PC-3 (cell line): ENCODE results near the gene SLC3A2. TPM values are rescaled to one million over a fixed set of nuclear protein-coding genes. Genes with fewer than 3 reads are reported as not detected.

Experiments
- ATAC-seq: fragments of 200-7000 bp; cut with Tn5 transposase; 2 replicates; pipeline ENCODE4 v1.9.1; 2020; ENCODE audit warnings: mild to moderate bottlenecking, moderate library complexity
- BruUV-seq: library from RNA; stranded (reverse); fragments of 400-500 nt; replicated peaks from 2 replicates; lab custom pipeline; 2021; lab: Mats Ljungman, UMichigan
- CTCF ChIA-PET: fragments of 300-600 bp; sonication (Branson Sonifier 250); formaldehyde crosslinking; loops from one replicate; lab custom pipeline; 2022; ENCODE audit warnings: antibody characterized with exemption; lab: Charles Lee
- POLR2A ChIA-PET: fragments of 300-600 bp; sonication (Branson Sonifier 250); formaldehyde crosslinking; loops from one replicate; lab custom pipeline; 2022; ENCODE audit warnings: antibody characterized with exemption; ENCODE audit not compliant: unreplicated experiment; lab: Charles Lee
- DNase-seq: peaks from one replicate; pipeline ENCODE4 v3.0.0-alpha.2; 2015
- H2AFZ ChIP-seq: fragments of 300-600 bp; sonication (generic); 2 replicates; pipeline ENCODE4 v1.6.0; 2016; ENCODE audit warnings: antibody characterized with exemption, low read length
- H3F3A ChIP-seq: fragments of 300-600 bp; sonication (generic); one replicate; pipeline ENCODE4 v1.6.0; 2017; ENCODE audit warnings: antibody characterized with exemption, low read length, control low read depth, mild to moderate bottlenecking; ENCODE audit not compliant: unreplicated experiment
- H3K27ac ChIP-seq: fragments of 300-600 bp; sonication (generic); 2 replicates; pipeline ENCODE4 v1.5.1; 2016; ENCODE audit warnings: mild to moderate bottlenecking, low read length
- H3K27me3 ChIP-seq: fragments of 300-600 bp; sonication (generic); 2 replicates; pipeline ENCODE4 v1.6.1; 2016; ENCODE audit warnings: low read length, mixed read lengths
- H3K36me3 ChIP-seq: fragments of 300-600 bp; sonication (generic); 2 replicates; pipeline ENCODE4 v1.6.1; 2016; ENCODE audit warnings: low read depth, mixed run types, low read length, mixed read lengths
- H3K4me1 ChIP-seq: fragments of 300-600 bp; sonication (generic); 2 replicates; pipeline ENCODE4 v1.5.1; 2016; ENCODE audit warnings: low read length; ENCODE audit not compliant: insufficient read depth
- H3K4me2 ChIP-seq: fragments of 300-600 bp; sonication (generic); 2 replicates; pipeline ENCODE4 v1.6.0; 2016; ENCODE audit warnings: low read length
- H3K4me3 ChIP-seq: fragments of 300-600 bp; sonication (generic); 2 replicates; pipeline ENCODE4 v1.5.1; 2016; ENCODE audit warnings: mild to moderate bottlenecking, low read length, mixed read lengths
- H3K79me2 ChIP-seq: fragments of 300-600 bp; sonication (generic); 2 replicates; pipeline ENCODE4 v1.6.1; 2017; ENCODE audit warnings: low read length, mixed read lengths
- H3K9ac ChIP-seq: fragments of 300-600 bp; sonication (generic); 2 replicates; pipeline ENCODE4 v1.6.0; 2016; ENCODE audit warnings: mild to moderate bottlenecking, low read length
- H3K9me2 ChIP-seq: fragments of 300-600 bp; sonication (generic); replicated peaks from 2 replicates; pipeline ENCODE4 v1.6.1; 2016; ENCODE audit warnings: mixed run types, low read length, mixed read lengths
- H3K9me3 ChIP-seq: fragments of 300-600 bp; sonication (generic); 2 replicates; pipeline ENCODE4 v1.6.1; 2016; ENCODE audit warnings: low read length, mixed read lengths
- H4K20me1 ChIP-seq: fragments of 300-600 bp; sonication (generic); 2 replicates; pipeline ENCODE4 v1.6.1; 2016; ENCODE audit warnings: low read length, mixed read lengths
- EZH2 ChIP-seq: fragments of 300-600 bp; sonication (generic); IDR thresholded peaks from one replicate; pipeline ENCODE4 v1.6.1; 2017; ENCODE audit warnings: antibody characterized with exemption, mild to moderate bottlenecking, low read length; ENCODE audit not compliant: unreplicated experiment
- EZH2phosphoT487 ChIP-seq: fragments of 300-600 bp; sonication (generic); IDR thresholded peaks from 2 replicates; pipeline ENCODE4 v1.6.1; 2018; ENCODE audit warnings: mild to moderate bottlenecking, antibody characterized with exemption, low read length, borderline replicate concordance
- intact Hi-C: fragments of 100-400 bp; cut with micrococcal nuclease; formaldehyde crosslinking; loops from 2 replicates; pipeline ENCODE4 v1.9.0; 2023
- total RNA-seq: library from RNA; depleted of rRNA; stranded (reverse); fragments of >200 nt; gene quantifications from 2 replicates; pipeline ENCODE4 v1.2.3, GENCODE V29; 2014
- TF ChIP-seq, protein P1 (sequence below): fragments of 300-600 bp; sonication (generic); conservative IDR thresholded peaks from 2 replicates; pipeline ENCODE4 v1.5.1; 2017; ENCODE audit warnings: antibody characterized with exemption, low read depth, mild to moderate bottlenecking, low read length

SLC3A2 gene
- total RNA-seq, 1 experiment from 2014 or later, result 243 TPM

DNA sequence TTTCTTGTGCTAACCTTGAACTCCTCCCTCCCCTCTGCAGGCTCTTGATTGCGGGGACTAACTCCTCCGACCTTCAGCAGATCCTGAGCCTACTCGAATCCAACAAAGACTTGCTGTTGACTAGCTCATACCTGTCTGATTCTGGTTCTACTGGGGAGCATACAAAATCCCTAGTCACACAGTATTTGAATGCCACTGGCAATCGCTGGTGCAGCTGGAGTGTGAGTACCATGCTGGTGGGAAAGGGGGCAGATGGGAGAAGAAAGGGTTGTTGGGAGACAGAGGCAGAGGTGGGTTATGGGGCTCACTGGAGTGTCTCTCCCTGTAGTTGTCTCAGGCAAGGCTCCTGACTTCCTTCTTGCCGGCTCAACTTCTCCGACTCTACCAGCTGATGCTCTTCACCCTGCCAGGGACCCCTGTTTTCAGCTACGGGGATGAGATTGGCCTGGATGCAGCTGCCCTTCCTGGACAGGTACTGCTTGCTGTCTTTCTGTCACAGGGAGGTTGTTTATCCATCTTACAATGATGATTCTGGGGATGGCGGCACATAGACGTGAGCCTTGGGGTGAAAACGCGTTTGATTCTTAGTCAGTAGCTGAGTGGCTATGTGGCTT lies 4.5 kb downstream of the SLC3A2 start:
- no peak overlapping the region for H3K9ac ChIP-seq
- no TSS peak for BruUV-seq
- POLR2A ChIA-PET, result no interaction called here
- H3K79me2 ChIP-seq, result peaks cover 59% of the 10 kb centered on the region
- H3K27me3 ChIP-seq, result no peaks in the 10 kb centered on the region
- peaks cover 75% of the 10 kb centered on the region for H3K36me3 ChIP-seq
- DNase-seq, result no peak
- peaks cover 27% of the 10 kb centered on the region for H3K4me1 ChIP-seq
- H3K4me2 ChIP-seq, result 0 out of 2 replicates have a peak overlapping the region, but pooled peaks have one; percentile 9
- intact Hi-C loops, result no loop called here
- CTCF ChIA-PET, result interaction anchor here (0.8 kb wide), 1 partner anchor 1419 kb away, joined by 3 read pairs; no protein-coding TSS in a partner anchor
- no peaks in the 10 kb centered on the region for H3K9me3 ChIP-seq
- H3F3A ChIP-seq, result peaks cover 7% of the 10 kb centered on the region
- H3K27ac ChIP-seq, result no peak overlapping the region
- H3K4me3 ChIP-seq, result no peak overlapping the region
- no peak for ATAC-seq
- TF ChIP-seq, protein P1, sequence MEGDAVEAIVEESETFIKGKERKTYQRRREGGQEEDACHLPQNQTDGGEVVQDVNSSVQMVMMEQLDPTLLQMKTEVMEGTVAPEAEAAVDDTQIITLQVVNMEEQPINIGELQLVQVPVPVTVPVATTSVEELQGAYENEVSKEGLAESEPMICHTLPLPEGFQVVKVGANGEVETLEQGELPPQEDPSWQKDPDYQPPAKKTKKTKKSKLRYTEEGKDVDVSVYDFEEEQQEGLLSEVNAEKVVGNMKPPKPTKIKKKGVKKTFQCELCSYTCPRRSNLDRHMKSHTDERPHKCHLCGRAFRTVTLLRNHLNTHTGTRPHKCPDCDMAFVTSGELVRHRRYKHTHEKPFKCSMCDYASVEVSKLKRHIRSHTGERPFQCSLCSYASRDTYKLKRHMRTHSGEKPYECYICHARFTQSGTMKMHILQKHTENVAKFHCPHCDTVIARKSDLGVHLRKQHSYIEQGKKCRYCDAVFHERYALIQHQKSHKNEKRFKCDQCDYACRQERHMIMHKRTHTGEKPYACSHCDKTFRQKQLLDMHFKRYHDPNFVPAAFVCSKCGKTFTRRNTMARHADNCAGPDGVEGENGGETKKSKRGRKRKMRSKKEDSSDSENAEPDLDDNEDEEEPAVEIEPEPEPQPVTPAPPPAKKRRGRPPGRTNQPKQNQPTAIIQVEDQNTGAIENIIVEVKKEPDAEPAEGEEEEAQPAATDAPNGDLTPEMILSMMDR, result no peak
- TF ChIP-seq EZH2phosphoT487 (no peak), EZH2 (no peak)
- no peak overlapping the region for H2AFZ ChIP-seq
- no peaks in the 10 kb centered on the region for H3K9me2 ChIP-seq
- H4K20me1 ChIP-seq, result peaks cover 80% of the 10 kb centered on the region

DNA sequence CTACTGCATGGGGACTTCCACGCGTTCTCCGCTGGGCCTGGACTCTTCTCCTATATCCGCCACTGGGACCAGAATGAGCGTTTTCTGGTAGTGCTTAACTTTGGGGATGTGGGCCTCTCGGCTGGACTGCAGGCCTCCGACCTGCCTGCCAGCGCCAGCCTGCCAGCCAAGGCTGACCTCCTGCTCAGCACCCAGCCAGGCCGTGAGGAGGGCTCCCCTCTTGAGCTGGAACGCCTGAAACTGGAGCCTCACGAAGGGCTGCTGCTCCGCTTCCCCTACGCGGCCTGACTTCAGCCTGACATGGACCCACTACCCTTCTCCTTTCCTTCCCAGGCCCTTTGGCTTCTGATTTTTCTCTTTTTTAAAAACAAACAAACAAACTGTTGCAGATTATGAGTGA lies 7.7 kb downstream of the SLC3A2 start:
- DNase-seq, result no peak
- Histone ChIP-seq H3K79me2 (peaks cover 35% of the 10 kb centered on the region), H3K9me3 (no peaks in the 10 kb centered on the region), H3K9me2 (no peaks in the 10 kb centered on the region), H2AFZ (no peak overlapping the region), H3K9ac (no peak overlapping the region), H3K4me2 (no peak overlapping the region), H3K4me1 (peaks cover 13% of the 10 kb centered on the region), H3F3A (peaks cover 4% of the 10 kb centered on the region), H4K20me1 (peaks cover 62% of the 10 kb centered on the region), H3K4me3 (no peak overlapping the region), H3K27me3 (no peaks in the 10 kb centered on the region), H3K36me3 (peaks cover 58% of the 10 kb centered on the region), H3K27ac (no peak overlapping the region)
- intact Hi-C loops, result no loop called here
- ChIA-PET POLR2A (no interaction called here), CTCF (no interaction called here)
- no peak for TF ChIP-seq EZH2
- TF ChIP-seq, protein P1, result no peak
- no peak for ATAC-seq
- no TSS peak for BruUV-seq

DNA sequence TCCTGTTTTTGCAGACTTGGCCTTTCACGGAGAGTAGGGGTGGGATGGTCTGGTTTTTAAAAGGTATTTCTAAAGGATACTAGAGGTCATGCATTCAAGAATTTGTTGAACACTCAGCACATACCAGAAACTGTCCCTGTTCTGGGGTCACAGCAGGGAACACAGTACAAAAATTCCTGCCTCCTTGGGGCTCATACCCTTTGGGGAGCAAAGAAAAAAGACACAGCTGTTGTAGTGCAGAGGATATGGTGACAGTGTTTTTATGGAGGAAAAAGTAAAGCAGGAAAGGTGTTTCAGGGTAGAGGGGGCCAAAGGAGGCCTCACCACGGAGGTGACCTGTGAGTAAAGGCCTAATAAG lies 8.4 kb downstream of the SLC3A2 start:
- Histone ChIP-seq H3K79me2 (peaks cover 28% of the 10 kb centered on the region), H3F3A (peaks cover 4% of the 10 kb centered on the region), H3K4me3 (no peak overlapping the region), H3K36me3 (peaks cover 51% of the 10 kb centered on the region), H4K20me1 (peaks cover 55% of the 10 kb centered on the region), H3K27ac (no peak overlapping the region), H3K9ac (no peak overlapping the region), H3K9me2 (no peaks in the 10 kb centered on the region), H3K27me3 (no peaks in the 10 kb centered on the region), H3K9me3 (no peaks in the 10 kb centered on the region), H3K4me2 (no peak overlapping the region), H3K4me1 (peaks cover 6% of the 10 kb centered on the region), H2AFZ (no peak overlapping the region)
- no TSS peak for BruUV-seq
- CTCF ChIA-PET, result no interaction called here
- DNase-seq (no peak), ATAC-seq (no peak; the same call in 1 of the 2 replicates)
- TF ChIP-seq EZH2 (no peak), EZH2phosphoT487 (no peak)
- TF ChIP-seq, protein P1, result no peak
- intact Hi-C loops, result no loop called here
- POLR2A ChIA-PET, result interaction anchor here (0.6 kb wide), 1 partner anchor 315 kb away, joined by 3 read pairs; no protein-coding TSS in a partner anchor
